H7 (cell line): ENCODE measurements around the gene ATP12A. TPM values are rescaled to one million over a fixed set of nuclear protein-coding genes. Genes with fewer than 3 reads are reported as not detected.

ENCODE experiments used
- DNase-seq: peaks from one replicate; pipeline ENCODE4 v3.0.0; 2012
- H3K27me3 ChIP-seq: 2 replicates; pipeline ENCODE4 v1.6.0; 2011; ENCODE audit warnings: mild to moderate bottlenecking, low read length; ENCODE audit not compliant: control insufficient read depth, insufficient read depth
- H3K36me3 ChIP-seq: replicated peaks from 2 replicates; pipeline ENCODE4 v1.5.1; 2011; ENCODE audit warnings: low read length; ENCODE audit not compliant: control insufficient read depth, insufficient read depth
- H3K4me3 ChIP-seq: 2 replicates; pipeline ENCODE4 v1.5.1; 2011; ENCODE audit warnings: low read depth, mild to moderate bottlenecking, control low read depth, low read length, moderate library complexity; ENCODE audit not compliant: insufficient read depth
- total RNA-seq: library from RNA; depleted of rRNA; stranded (reverse); fragments of >200 nt; shearing (Covaris generic); gene quantifications from 2 replicates; pipeline ENCODE4 v1.2.3, GENCODE V29; 2014

The ATP12A gene
- total RNA-seq, 1 experiment from 2014 or later: 0.62 TPM

DNA sequence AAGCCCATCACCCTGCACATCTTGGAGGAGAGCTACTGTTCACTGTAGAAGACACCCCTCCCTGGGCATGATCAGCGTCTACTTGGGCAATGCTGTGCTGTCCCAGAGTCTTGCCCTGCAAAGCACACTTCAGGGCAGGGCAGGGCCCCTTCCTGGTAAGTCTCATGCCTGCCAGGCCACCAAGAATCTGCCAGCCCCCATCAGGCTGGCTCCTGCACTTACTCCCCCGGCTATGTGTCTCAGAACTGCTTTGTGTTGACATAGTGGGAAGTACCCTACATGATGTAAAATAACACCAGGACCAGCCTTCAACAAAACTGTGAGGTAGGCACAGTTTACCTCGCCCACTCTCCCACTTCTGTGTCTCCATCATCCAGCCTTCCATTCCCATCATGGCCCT is 27.8 kb upstream of the ATP12A start:
- Histone ChIP-seq H3K4me3 (no peak overlapping the region), H3K27me3 (no peaks in the 10 kb centered on the region), H3K36me3 (no peaks in the 10 kb centered on the region)
- DNase-seq: no peak

- H3K27me3 ChIP-seq: no peaks in the 10 kb centered on the region
- DNase-seq: no peak
- H3K36me3 ChIP-seq: no peaks in the 10 kb centered on the region
These were observed 25.5 kb upstream of the ATP12A start for GRCh38 chr13:24654741-24655140.

DNA sequence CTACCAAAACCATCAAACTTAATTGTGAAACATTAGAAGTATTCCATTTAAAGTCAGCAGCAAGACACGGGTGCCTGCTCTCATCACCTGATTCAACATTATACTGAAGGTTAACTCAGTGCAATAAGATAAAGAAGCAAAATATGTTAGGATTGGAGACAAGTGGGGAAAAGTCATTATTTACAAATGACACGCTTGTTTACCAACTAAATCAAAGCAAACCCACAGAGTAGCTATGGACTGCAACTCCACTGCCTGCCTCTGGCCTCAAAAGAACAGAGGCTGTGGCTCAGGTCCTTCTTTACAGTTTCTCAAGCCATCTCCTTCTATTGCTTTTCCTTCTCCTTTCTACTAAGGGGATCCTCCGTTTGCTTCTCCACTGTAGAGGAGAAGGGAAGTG is 21.0 kb upstream of the ATP12A start:
- Histone ChIP-seq H3K36me3 (no peaks in the 10 kb centered on the region), H3K4me3 (no peak overlapping the region), H3K27me3 (no peaks in the 10 kb centered on the region)
- DNase-seq: no peak

More at GRCh38 chr13:24654741-24655140, 25.5 kb upstream of the ATP12A start:
- H3K4me3 ChIP-seq: no peak overlapping the region

- Histone ChIP-seq H3K4me3 (no peak overlapping the region), H3K36me3 (no peaks in the 10 kb centered on the region), H3K27me3 (no peaks in the 10 kb centered on the region)
- DNase-seq: no peak
These were observed 20.0 kb upstream of the ATP12A start for GRCh38 chr13:24660023-24660741.

DNA sequence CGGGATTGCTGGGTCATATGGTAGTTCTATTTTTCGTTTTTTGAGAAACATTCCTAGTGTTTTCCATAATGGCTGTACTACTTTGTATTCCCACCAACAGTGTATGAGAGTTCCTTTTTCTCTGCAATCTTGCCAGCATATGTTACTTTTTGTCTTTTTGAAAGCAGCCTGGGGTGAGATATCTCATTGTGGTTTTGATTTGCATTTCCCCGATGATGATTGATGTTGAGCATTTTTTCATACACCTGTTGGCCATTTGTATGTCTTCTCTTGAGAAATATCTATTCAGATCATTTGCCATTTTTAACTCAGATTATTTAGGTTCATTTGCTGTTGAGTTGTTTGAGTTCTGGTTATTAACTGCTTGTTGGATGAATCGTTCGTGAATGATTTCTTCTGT is 18.5 kb upstream of the ATP12A start:
- H3K4me3 ChIP-seq: no peak overlapping the region
- no peaks in the 10 kb centered on the region for H3K27me3 ChIP-seq
- no peak for DNase-seq
- H3K36me3 ChIP-seq: no peaks in the 10 kb centered on the region

GRCh38 chr13:24662195-24663088 is 17.8 kb upstream of the ATP12A start:
- Histone ChIP-seq H3K4me3 (no peak overlapping the region), H3K27me3 (no peaks in the 10 kb centered on the region), H3K36me3 (no peaks in the 10 kb centered on the region)
- DNase-seq: no peak

DNA sequence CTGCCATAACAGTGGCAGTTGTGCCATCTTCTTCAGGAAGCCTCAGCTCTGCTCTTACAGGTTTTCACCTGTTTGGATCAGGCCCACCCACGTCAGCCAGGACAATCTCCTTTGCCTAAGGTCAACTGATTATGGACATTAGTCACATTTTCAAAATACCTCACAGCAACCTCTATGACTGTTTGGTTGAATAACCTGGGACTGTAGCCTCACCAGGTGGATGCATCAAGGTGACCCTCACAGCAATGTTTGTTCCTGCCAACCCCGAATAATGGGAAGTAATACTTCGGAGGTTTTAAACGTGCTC is 17.2 kb upstream of the ATP12A start:
- H3K4me3 ChIP-seq: no peak overlapping the region
- H3K27me3 ChIP-seq: no peaks in the 10 kb centered on the region
- H3K36me3 ChIP-seq: no peaks in the 10 kb centered on the region
- no peak for DNase-seq

- Histone ChIP-seq H3K36me3 (no peaks in the 10 kb centered on the region), H3K27me3 (no peaks in the 10 kb centered on the region), H3K4me3 (no peak overlapping the region)
- DNase-seq: no peak
These were observed 16.6 kb upstream of the ATP12A start for GRCh38 chr13:24663586-24663985.

- Histone ChIP-seq H3K27me3 (no peaks in the 10 kb centered on the region), H3K36me3 (no peaks in the 10 kb centered on the region), H3K4me3 (no peak overlapping the region)
- DNase-seq: no peak
These were observed 15.3 kb upstream of the ATP12A start for GRCh38 chr13:24664726-24665409.

DNA sequence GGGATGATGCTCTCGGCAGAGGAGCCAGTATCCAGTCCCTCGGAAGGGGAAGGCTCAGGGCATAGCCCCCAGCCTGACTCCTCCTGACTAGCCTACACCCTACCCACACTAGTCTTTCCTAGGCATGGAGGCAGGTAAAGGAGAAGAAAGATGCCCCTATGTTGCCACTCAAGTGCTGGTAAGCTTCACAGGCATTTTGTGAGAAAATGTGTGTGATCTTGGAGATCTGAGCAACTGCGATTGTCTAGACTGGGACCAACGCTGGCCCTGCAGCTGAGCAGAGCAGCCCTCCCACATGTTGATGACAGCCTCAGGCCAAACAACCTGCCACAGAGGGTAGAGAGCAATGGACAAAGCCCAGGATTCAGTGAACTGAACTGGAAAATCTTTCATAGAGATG is 11.7 kb upstream of the ATP12A start:
- DNase-seq: no peak
- Histone ChIP-seq H3K4me3 (no peak overlapping the region), H3K36me3 (no peaks in the 10 kb centered on the region), H3K27me3 (no peaks in the 10 kb centered on the region)

DNA sequence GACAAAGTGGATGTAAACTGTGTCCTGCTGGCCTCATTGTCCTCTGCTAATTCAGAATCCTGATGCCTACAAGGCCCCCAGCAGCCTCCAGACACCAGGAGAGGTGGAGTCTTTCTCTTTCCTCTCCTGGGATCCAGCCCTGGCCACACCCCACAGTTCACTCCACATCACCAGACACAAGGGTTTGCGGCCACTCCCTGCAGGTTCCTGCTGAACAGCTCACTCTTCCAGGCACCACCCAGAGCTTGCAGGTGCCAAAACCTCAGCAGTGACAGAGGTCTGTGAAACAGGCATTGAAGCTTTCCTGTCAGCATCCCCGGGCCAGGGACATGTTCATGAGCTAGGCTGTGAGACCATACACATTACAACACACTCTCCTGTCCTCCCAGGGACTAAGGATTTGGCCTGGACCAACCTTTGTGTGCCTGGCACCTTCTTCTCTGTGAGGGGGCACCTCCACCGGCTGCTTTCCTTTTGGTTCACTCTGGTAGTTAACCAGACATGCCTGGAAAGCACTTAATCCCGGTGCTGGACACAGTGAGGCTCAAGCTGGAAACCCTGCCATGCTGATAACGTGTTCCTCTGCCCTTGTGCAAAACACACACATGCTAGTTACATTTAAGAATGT is 11.1 kb upstream of the ATP12A start:
- Histone ChIP-seq H3K27me3 (no peaks in the 10 kb centered on the region), H3K36me3 (no peaks in the 10 kb centered on the region), H3K4me3 (no peak overlapping the region)
- DNase-seq: no peak

GRCh38 chr13:24670174-24670573 is 10.0 kb upstream of the ATP12A start:
- H3K4me3 ChIP-seq: no peak overlapping the region

DNA sequence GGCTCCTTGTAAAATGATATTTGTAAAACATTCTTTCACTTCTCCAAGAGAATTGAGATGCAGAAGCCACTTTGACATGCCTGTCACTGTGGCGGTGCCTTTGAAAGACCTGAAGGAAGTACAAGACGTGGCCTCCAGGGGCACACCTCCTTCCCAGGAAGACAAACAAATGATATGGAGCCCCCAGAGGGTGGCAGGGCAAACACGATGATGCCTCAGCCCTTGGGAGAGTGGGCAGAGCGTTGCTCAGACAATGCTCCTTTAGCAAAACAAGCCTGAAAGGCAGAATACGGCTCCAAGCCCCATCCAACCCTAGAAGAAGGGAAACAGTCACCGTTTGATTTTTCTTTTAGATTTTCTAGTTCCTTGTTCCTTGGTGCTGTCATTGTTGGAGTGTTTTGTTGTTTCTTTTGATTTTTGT is 9.2 kb upstream of the ATP12A start:
- H3K36me3 ChIP-seq: no peaks in the 10 kb centered on the region
- no peak overlapping the region for H3K4me3 ChIP-seq
- H3K27me3 ChIP-seq: no peaks in the 10 kb centered on the region
- DNase-seq: peak; percentile 80

More at GRCh38 chr13:24670174-24670573, 10.0 kb upstream of the ATP12A start:
- no peak for DNase-seq
- H3K27me3 ChIP-seq: no peaks in the 10 kb centered on the region
- H3K36me3 ChIP-seq: no peaks in the 10 kb centered on the region

- H3K4me3 ChIP-seq: no peak overlapping the region
These were observed 8.7 kb upstream of the ATP12A start for GRCh38 chr13:24671386-24672113.

More at GRCh38 chr13:24671386-24672113, 8.7 kb upstream of the ATP12A start:
- no peaks in the 10 kb centered on the region for H3K36me3 ChIP-seq
- peak; percentile 80 for DNase-seq
- no peaks in the 10 kb centered on the region for H3K27me3 ChIP-seq
